Hematopoietic multipotent progenitor cell treated with erythropoietin and hydrocortisone succinate and interleukin-3 and kit ligand, for 4 days (in vitro differentiated cells): Measurements from ENCODE around the gene SPOCK1.
"Not testable (repeated sequence)": the region's sequence is repeated elsewhere in the genome, so short reads cannot be mapped to it uniquely, and the experiment has no call there.

Experiments
- DNase-seq: peaks from one replicate; pipeline ENCODE4 v3.0.0-alpha.2; 2015

The SPOCK1 gene

DNA sequence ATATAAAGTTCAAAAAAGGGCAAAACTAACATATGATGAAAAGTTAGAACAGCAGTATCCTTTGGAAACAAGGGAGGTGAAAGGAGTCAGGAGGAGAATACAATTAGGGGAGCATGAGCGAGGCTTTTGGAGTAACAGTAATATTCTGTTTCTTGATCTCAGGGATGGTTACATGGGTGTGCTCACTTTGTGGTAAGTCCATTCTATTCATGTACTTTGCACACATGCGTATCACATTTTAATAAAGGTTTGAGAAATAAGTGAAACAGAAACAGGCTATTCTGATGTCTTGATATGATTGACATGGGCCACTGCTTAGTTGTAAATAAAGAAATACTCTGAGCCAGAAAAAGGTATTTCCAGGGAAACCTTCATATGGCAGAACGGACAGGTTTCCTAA, 208.8 kb downstream of the SPOCK1 start:
- no peak for DNase-seq

DNA sequence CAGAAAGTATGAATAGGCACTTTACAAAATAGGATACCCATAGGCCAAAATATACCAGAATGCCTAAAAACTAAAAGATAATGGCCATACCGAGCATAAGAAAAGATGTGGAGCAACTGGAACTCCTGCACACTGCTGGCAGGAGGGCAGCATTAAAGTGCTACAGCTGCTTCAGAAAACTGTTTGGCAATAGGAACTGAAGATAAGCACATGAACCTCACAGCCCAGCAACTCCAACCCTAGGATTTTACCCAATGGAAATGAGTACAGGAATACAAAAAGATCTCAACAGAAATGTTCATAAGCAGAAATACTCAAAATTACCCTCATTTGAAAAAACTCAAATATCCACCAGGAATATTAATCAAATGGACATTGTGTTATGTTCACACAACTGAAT, 209.3 kb downstream of the SPOCK1 start:
- no peak for DNase-seq

DNA sequence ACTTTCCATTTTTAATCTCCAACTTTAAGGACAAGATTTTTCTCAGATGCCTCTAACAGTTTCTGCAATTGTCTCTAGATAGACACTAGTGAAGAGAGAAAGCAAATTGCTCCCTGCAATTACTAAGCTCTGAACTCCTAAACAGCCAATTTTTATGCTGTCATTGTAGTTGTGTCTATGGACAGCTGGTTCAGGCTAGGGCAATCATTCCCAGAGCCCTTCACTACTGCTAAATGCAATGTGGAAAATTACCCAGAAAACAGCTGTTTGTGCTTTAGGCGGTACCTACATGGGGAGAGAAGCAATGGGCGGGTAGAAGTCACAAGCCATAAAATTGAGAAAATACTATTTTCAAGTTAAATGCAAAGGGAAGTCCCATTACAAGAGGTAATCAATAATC, 211.6 kb downstream of the SPOCK1 start:
- DNase-seq, result no peak

DNA sequence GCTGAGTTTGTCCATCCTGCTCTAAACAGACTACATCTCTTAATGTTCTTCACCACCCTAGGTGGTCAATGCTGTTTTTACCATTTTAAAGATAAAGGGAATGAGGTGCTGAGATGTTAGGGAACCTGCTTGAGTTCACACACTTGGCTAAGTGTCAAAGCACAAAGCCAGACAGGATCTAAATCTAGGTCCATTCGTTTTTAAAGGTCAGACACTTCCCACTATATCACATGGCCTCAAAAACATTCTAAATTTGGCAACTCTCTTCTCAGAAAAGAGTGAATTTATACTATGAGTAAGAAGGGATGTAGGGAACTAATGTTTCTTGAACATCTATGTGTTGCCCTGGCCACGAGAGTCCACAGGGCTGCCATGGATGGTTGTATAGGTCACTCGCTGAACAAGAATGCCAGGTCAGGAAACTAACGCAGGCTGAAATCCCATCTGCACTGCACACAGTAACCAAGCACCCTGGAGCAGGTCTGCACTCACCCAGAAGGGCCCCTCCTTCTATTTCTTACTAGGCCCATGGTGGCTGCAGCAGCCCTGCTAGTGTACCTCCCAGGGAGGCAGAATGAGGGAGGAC, 213.0 kb downstream of the SPOCK1 start:
- DNase-seq, result no peak

DNA sequence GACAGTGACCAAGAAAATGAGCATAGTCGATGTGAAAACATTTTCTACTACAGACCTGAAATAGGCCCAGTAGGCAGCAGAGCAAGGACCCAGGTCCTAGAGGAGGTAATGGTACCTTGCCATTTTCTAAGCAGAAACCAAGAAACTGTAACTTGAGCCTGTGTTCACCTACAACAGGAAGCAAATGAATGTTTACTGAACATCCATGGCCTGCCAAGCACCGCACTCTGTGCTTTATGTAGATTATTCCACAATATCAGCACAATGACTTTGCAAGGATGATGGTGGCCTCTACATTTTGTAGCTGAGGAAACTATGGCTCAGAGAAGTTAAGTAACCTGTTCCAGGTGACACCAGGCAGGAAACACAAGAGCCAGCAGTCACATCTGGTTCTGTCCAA, 215.3 kb downstream of the SPOCK1 start:
- DNase-seq, result no peak

DNA sequence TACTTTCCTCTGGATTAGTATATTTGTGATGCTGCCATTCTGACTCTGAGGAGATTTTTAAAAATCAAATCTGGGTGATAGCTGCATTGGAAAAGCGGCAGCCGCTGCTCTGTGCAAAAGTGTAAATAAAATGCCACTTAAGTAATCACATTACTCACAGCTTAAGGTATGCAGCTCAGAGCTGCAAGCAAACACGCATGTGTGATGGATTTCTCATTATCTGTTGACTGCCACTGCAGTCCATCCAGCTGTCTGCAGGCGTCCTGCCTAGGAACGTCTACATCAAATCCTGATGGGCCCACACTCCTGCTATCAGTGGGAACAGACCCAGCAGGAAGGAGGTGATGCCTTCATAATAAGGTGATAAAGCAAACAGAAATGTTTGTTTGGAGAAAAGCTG, 216.9 kb downstream of the SPOCK1 start:
- DNase-seq, result no peak

DNA sequence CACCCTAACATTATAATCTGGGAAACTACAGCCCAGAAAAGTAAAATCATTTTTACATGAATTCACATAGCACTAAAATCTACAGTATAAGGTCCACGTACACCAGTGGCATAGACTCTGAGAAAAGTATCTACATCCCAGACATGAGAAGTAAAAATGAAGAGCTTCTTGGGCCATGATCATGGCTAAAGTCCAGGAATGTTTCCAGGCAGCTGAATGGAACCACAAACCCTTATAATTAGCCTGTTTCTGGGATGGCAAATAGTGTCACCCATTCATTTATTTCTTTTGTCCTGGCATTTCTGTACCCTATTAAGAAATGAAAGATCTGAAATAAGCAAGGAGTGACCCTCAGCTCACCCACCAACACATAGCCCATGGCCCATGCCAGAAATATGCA, 217.9 kb downstream of the SPOCK1 start:
- DNase-seq, result no peak

DNA sequence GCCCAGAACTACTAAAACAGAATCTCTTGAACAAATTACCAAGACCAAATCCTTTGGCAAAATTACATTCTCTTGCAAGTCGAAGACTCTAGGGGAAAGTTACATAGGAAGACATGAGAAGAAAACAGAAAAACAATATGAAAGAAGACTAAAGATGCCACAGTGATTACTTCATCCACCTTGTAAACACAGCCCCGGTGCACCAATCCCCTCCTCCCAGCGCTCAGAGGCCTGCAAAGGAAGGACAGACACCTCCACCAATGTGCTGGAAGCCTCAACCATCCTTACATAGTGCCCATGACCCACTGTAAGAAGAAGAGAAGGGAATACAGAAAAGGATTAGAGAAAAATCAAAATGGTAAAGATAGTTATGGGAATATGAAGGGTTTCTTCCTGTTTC, 218.5 kb downstream of the SPOCK1 start:
- no peak for DNase-seq

DNA sequence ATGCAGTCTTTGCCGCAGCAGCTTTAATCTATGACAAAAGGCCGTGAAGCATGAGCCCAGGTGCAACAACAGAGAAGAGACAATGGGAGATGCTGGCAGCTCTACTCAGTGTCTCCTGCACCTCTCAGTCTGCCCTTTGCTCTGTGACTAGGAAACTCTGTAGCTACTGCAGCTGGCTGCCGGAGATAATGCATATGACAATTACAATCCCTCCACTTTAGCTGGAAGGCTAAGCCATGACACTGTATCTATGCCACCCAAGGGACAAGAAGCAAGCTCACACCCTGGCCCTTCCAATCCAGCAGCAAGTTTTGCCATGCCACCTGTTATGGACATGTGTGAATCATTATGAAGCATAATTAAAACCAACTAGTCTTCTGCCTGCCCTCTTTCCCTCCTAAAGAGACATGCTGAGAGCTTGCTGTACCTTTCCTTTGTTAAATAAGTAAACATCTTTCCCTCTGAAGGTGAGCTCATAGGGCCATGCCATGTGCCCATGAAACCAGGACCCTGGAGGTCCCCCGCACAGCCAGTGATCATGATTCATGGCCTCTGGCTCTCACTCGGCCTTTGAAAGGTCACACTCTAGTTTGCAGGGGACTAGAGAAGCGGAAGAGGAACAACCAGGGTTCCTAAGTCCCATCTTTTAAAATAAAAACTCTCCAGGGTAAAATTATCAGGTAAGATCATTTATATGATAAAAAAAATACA, 219.4 kb downstream of the SPOCK1 start:
- DNase-seq, result no peak

DNA sequence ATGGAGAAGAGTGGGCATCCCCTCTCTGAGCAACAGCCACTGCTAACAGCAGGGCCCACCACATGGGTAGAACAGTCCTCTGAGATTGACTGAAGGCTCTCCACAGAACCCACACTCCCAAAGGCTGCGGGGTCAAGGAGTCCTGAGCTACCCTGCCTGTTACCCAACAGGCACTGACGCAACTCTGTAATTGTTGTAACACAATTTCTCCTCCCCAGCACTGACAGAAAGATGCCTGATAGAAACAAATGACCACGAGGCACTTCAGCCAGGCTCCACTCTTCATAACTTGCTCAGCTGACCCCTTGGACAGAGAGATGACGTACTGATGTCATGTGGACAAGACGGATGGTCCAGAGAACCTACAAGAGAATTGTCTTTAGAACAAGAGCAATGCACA, 220.7 kb downstream of the SPOCK1 start:
- peak; percentile 1 for DNase-seq

DNA sequence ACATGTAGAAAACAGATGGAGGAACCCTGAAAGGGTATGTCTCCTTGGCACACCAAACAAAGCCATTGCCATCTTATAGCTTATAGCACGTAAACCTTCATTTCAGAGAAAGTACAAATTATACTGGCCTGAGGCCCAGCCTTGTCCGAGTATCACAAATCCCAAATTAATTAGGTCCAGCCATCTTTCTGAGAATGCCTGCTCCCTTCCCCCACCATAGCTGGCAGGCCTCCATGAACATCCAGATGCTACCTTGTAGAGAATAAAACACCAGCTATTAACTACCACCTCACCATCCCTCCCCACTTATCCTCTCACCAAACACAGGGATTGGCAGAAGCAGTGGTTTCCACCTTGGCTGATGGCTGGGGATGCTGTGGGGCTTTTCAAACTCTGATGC, 224.0 kb downstream of the SPOCK1 start:
- no peak for DNase-seq

DNA sequence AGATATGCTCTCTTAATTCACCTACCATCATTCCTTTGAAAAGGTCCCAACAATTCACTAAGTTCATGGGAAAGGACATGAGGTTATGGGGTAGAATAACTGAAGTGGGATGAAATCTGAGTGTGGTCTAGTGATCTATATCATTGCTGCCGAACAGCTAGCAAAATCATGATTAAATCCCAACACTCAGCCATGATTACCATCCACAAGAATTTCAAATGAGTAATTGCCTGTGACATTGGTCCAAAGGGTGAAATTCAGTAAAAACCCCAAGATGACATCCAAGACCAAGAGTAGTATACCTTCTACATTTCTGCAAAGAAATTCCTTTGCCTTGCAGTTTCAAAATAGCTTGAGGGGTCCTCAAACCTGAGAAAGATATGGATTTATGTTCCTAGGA, 225.6 kb downstream of the SPOCK1 start:
- no peak for DNase-seq

DNA sequence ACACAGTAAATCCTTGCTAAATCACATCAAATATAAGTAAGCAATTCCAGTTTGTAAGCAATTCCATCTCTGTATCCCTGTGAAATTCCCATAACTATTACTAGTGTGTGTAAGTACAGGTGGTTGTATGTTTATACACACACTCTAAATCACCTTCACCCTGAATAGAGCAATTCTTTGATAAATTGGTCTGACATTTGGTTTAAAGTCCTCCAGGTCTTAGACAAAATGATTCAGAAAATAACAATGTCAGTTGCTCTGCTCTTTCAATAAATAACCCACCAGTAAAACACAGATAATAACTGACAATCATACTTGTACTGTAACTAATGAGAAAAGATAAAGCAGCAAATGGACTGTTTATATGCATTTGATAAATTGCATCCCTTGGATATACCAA, 226.3 kb downstream of the SPOCK1 start:
- no peak for DNase-seq

DNA sequence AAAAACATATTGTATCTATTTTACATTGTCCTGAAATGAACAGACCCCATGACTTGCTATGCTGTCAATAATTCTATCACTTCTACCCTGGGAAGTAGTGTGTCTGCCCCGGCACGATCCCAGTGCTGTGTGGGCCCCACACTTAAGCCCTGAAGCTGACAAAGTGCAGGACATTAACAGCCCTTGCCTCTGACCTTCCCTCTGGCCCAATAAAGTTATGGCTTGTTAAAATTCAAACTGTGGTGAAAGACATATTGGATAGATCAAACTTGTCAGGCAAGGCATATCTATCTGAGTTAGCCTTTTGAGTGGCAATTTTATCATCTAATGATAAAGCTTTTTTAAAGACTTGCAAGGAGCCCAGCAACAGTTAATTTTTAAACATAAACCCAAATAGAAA, 229.2 kb downstream of the SPOCK1 start:
- DNase-seq, result no peak

DNA sequence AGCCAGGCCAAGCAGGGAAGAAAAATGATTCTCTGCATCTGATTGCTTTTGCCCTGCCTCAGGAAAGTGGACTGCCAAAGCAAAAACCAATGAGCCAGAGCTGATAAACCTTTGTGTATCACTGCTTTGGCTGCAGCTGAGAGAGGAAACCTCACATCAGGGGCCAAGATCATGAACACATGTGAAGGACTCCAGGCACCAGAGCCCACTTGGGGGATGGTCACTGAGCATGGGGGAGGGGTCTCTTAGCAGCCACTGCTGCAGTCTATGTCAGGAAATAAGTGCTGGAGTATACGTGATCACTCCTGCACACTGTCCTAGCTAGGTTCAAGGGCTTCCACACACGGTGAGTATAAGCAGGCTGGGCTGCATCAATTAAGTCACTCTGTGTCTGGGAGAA, 229.9 kb downstream of the SPOCK1 start:
- DNase-seq, result no peak

DNA sequence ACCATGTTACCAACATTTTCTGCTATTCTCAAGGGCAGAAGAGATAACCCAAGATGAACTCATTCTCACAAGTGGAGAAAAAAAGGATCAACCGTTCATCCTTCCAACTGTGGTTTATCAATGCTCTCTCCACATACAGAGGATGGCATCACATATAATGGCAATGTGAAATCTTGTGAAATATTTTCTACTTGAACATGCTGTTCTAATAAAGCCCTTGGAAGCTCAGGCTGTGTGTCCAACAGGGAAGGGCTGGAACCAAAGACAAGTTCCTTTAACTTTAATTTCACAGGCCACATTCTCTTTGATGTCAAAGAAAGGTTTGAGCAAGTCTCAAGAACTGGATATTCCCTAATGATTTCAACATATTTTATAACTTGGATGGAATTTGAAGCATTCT, 230.5 kb downstream of the SPOCK1 start:
- DNase-seq, result no peak

DNA sequence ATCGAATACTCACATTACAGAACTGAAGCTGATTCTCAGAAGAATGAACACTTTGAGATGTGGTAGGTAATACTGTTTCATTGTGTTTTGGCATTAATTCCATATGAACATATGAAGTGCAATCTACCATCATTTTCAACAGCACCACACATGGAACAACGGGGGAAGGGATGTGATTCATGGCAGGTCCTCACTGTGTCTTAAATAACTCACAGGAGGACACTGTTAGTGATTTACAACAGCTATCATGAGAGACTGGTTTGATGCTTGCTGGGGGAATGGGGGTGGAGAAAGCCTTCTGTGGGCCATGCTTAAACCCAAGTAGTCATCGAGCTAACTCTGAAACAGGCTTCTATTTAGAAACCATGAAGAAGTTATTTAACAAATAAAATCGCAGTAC, 232.9 kb downstream of the SPOCK1 start:
- no peak for DNase-seq

DNA sequence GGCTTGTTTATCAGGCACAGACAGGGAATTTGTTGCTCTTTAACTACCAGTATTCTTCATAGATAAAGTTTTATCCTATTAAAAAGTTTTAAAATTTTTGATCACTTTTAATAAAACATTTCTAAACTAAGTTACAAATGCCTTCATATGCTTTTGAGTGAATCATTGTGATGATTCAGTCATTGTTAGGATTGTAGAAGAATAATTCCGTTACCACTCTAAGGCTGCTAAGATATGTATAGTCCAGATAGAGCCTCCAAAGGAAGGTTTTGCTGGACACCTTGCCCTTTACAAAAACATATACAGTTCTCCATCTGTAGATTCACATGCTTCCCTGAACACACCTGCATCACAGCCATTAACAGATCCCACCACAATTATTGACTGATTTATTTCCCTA, 233.7 kb downstream of the SPOCK1 start:
- DNase-seq, result no peak

DNA sequence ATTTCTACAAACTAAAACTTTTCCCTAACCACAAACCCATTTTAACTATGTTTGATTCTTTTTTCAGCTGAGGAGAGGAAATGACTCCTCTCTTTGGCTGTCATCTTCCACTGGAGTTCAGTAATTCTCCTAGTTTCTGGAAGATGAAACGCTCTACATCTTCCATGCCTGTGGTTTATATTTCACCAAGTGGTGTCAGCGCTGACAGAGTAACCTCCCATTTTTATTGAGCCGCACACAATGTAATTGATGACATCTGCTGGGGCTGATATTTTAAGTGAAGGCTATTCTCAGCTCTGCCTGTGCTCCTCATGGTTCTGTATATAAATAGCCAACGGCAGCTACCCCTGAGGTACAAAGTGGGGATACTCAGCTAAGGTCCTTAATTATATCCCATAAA, 234.6 kb downstream of the SPOCK1 start:
- no peak for DNase-seq

DNA sequence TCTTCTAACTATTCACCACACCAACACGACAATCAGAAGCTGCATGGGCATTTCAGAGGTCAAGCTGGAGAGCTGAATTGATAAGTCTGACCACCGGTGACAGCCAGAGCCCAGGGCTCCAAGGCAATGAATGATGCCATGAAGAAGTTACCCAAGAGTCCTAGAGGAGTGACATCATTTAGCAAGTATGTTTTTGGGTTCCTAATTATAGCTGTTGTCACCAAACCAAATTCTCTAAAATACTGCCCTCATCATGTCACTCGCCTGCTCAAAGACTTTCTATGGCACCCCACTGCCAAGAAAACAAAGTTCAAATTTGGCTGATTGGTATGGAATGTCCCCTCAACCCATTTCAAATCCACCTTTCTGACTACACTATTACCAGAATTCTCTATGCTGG, 235.1 kb downstream of the SPOCK1 start:
- no peak for DNase-seq

DNA sequence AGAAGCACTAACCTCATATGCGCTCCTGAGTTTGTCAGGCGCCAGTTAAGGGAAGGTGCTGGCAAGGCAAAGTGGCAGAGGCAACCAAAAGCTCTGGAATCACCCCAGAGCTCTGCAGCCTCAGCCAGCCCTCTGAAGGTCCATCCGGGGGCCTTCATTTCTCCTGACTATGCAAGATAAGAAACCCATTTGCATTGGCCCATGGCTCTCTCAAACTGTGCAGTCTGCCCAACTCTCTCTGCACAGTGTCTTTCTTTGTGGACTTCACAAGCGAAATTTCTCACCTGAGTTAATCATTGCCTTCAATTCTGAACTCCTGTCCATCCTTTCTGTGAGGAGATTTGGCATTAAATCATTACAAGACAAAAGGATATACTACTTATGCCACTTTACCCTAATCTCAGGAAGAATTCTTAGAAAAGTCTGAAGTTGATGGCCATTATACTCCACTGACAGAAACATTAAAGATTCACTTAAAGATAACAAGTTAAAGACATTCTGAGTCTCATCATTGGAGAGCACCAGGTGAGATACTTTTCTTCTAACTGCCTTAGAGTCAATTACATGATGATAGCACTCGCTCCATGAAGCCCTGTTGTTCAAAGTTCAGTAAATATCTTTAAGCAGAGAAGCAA, 235.6 kb downstream of the SPOCK1 start:
- DNase-seq, result no peak

DNA sequence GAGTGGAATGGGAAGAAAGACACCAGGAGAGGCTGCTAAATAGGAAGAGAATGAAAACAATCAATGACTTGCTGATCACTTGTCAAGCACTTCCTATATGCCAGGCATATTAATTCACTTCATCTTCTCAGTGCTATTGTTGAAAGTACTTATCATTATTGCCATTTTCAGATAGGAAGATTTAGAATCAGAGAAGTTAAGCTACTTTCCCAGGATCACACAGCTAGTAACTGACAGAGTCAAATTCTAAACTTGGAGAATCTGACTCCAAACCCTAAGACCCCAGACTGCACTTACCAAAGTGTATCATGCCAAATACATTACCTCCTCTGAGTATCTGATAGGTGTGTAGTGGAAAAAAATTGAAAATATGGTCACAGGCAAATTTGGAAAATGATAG, 236.3 kb downstream of the SPOCK1 start:
- DNase-seq, result no peak

DNA sequence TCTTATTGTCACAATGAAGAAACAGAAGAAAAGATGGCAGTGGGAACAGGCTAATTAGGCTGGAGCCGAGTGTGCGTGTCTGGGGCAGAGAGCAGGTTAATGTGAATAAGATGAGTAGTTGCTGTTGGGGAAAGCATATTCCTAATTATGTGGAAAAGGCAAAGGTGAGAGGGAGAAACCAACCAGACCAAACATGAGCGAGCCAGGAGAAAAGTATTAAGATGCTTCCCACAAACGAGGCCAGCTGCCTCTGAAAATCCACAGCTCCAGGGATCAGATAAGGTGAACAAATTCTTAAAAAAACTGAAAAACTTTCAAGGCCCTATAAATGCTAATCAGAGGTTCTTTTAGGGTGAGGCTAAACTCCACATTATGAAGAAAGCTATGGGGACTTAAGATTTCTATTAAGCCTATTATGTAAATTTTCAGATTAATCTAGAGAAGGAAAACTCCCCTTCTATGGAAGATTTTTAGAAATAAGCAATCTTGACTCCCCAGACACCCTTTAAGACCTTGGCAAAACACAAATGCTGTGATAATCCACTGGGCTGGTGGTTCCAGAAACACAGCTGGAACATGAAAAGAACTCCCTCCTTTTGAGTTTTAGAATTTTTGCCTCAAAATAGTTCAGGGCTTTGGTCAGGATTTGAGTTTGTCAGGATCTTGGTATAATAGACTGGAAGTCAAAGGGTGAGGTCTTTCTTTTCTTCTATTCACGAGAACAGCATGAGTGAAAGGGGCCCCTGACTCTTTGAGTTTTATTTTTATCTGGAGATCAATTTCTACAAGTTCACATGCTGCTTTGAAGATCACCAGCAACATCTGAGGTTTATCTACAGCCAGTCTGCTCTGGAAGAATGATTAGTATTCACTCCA, 238.1 kb downstream of the SPOCK1 start:
- DNase-seq, result no peak

DNA sequence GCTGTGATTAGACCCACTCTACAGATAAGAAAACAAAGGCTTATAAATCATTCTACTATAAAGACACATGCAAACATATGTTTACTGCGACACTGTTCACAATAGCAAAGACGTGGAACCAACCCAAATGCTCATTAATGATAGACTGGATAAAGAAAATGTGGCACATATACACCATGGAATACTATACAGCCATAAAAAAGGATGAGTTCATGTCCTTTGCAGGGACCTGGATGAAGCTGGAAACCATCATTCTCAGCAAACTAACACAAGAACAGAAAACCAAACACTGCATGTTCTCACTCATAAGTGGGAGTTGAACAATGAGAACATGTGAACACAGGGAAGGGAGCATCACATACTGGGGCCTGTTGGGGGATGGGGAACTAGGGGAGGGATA, 240.0 kb downstream of the SPOCK1 start:
- not testable (repeated sequence) for DNase-seq
